ENCODE results near the gene TMEM185A.
"Not testable (repeated sequence)": the region's sequence is repeated elsewhere in the genome, so short reads cannot be mapped to it uniquely, and the experiment has no call there.

TMEM185A gene

DNA sequence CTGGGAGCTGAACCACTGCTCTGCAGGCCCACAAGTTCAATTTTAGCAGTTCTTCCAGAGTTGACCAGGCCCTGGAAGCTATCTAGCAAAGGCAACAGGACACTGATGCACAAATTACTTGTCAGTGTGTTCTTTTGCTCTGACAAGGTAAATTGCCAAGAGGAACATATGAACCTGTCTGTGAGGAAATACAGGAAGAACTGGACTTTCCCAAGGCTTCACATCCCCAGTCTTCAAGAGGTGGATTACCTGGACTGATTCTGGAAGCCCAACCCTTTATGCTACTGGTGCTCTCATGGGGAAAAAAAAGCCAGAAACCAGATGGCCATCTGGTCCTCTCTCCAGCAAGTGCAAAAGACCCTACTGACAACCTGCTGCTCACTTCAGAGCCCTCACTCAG lies 1.9 kb upstream of the TMEM185A start:
- H3K4me3 ChIP-seq (ENCODE audit: low read depth, low read length) = no peak overlapping the region
- TF ChIP-seq, protein P1, sequence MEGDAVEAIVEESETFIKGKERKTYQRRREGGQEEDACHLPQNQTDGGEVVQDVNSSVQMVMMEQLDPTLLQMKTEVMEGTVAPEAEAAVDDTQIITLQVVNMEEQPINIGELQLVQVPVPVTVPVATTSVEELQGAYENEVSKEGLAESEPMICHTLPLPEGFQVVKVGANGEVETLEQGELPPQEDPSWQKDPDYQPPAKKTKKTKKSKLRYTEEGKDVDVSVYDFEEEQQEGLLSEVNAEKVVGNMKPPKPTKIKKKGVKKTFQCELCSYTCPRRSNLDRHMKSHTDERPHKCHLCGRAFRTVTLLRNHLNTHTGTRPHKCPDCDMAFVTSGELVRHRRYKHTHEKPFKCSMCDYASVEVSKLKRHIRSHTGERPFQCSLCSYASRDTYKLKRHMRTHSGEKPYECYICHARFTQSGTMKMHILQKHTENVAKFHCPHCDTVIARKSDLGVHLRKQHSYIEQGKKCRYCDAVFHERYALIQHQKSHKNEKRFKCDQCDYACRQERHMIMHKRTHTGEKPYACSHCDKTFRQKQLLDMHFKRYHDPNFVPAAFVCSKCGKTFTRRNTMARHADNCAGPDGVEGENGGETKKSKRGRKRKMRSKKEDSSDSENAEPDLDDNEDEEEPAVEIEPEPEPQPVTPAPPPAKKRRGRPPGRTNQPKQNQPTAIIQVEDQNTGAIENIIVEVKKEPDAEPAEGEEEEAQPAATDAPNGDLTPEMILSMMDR (conservative IDR thresholded peaks at IDR 0.05; ENCODE audit: low read depth, low read length) = no peak
- no peak for DNase-seq (ENCODE audit: low read depth)

DNA sequence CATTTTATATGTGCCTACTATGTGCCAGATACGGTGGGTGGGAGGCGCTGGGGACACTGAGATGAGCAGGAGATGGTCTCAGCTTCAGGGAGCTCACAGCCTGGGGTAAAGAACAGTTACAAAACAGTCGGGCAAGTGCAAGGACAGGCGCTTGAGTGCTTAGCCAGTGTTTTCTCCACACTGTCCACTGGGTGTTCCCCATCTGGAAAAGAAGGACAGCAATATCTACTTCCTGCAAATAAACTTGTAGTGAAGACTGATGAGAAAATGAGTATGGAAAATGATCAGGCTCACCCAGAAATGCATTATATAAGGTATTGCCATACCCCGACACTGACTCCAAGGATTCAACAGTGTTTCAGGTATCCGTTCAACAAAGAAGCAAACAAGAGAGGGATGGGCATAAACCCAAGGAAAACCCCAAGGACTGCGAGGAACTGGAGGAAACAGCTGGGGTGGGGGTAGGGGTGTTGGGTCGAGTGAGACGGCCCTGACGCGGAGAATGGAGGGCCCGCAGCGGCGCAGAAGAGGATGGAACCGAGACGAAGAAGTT lies 835 bp downstream of the TMEM185A start:
- TF ChIP-seq, protein P1 (conservative IDR thresholded peaks at IDR 0.05; ENCODE audit: low read depth, low read length) = peak; percentile 37
- peak overlapping the region; percentile 74 for H3K4me3 ChIP-seq (ENCODE audit: low read depth, low read length)
- peak; percentile 71 for DNase-seq (ENCODE audit: low read depth)

DNA sequence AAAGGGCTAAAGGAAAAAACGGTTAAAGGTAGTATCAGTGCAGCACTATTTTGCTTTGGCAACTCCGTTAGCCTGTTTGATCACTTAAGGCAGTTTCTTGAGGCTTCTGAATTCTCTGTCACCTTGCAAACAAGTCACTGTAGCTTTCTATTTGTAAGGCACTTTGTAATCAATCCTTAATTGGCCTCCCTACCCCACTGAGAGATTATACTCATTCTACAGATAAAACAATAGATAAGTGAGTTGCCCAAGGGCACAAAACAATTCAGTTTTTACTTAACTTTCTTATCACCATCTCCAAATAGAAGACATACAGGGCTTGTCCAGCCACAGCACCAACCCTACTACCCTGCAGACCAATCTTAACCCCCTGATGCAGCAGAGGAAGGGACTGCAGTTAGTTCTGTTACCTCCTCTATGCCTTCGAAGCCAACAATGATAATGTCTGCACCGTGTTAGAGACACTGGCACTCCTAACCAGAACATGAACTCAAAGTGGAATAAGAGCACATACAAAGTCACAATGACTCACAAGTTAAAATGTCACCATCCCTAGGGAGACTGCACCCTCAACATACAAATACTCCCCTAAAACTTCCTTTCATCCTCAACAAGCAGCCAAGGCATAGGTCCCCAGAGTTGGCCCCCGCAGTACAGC lies 1.7 kb downstream of the TMEM185A start:
- TF ChIP-seq, protein P1 (conservative IDR thresholded peaks at IDR 0.05; ENCODE audit: low read depth, low read length) = no peak
- DNase-seq (ENCODE audit: low read depth) = no peak
- H3K4me3 ChIP-seq (ENCODE audit: low read depth, low read length) = no peak overlapping the region

DNA sequence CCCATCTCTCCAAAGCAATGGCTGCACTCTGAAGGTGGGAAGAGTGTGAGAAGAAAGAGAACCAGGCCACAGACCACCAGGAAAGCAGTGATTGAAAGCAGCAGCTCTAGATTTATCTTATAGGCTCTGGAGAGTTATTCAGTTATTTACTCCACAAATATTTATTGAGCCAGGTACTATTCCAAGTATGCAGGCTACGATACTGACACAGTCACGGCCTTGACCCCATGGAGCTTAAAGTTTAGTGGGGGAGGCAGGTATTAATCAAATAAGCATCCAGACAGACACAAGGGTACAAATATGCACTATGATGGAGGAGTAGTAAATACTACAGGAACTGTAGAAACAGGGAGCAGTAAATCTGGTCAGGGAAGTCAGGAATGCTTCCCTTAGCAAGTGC lies 2.8 kb downstream of the TMEM185A start:
- no peak for DNase-seq (ENCODE audit: low read depth)
- no peak overlapping the region for H3K4me3 ChIP-seq (ENCODE audit: low read depth, low read length)
- TF ChIP-seq, protein P1 (conservative IDR thresholded peaks at IDR 0.05; ENCODE audit: low read depth, low read length) = no peak

DNA sequence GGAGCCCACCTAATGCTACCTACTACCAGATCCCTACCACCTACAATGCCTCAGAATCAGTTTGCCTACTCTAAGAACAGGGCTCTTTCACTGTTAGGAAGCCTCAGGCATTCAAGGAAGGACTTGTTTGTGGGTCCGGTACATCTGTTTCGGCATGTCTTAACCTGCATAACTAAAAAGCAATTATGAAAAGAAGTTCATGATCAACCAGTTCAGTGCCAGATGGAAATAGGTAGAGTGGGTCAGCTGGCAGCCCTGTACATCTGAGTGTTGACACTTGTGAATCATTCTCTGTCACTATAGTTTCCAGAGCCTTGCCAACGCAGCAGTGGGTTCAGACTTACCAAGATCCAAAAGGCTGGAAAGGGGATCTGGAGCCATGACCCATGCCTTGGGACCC lies 3.3 kb downstream of the TMEM185A start:
- no peak for DNase-seq (ENCODE audit: low read depth)
- TF ChIP-seq, protein P1 (conservative IDR thresholded peaks at IDR 0.05; ENCODE audit: low read depth, low read length) = no peak

DNA sequence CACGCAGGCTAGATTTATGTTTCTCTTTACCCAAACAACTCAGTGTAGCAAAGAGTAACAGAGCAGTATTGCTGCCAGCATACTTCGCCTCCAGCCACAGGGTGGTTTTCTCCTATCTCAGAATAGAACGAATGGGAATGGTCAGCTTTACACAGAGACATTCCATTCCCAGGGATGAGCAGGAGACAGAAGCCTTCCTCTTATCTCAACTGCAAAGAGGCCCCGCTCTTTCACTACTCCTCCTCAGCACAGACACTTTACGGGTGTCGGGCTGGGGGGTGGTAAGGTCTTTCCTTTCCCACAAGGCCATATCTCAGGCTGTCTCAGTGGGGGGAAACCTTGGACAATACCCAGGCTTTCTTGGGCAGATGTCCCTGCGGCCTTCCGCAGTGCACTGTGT lies 4.8 kb downstream of the TMEM185A start:
- H3K4me3 ChIP-seq (ENCODE audit: low read depth, low read length) = not testable (repeated sequence)
- peak; percentile 28 for DNase-seq (ENCODE audit: low read depth)

More for the DNA sequence above, 3.3 kb downstream of the TMEM185A start:
- H3K4me3 ChIP-seq (ENCODE audit: low read depth, low read length) = no peak overlapping the region

DNA sequence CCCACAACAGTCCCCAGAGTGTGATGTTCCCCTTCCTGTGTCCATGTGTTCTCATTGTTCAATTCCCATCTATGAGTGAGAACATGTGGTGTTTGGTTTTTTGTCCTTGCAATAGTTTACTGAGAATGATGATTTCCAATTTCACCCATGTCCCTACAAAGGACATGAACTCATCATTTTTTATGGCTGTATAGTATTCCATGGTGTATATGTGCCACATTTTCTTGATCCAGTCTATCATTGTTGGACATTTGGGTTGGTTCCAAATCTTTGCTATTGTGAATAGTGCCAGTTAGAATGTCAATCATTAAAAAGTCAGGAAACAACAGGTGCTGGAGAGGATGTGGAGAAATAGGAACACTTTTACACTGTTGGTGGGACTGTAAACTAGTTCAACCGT lies 11.9 kb downstream of the TMEM185A start:
- DNase-seq (ENCODE audit: low read depth) = not testable (repeated sequence)

DNA sequence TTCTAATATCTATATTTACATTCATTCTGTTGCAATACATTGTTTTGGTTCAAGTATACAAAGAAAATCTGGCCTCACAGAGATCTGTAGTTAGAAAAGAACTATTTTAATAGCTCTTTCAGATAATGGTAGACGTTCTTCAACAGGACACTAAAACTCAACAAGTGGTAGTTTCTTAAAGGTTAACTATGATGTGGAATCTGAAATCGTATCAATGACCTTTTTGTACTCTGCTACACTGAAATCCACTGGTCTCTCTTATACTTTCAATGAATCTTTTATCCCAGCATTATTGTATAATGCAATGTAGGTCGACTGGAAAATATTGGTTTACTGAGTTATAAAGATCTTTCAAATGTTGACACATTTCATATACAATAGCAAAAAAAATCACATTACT lies 12.7 kb downstream of the TMEM185A start:
- TF ChIP-seq, protein P1 (conservative IDR thresholded peaks at IDR 0.05; ENCODE audit: low read depth, low read length) = no peak
- H3K4me3 ChIP-seq (ENCODE audit: low read depth, low read length) = no peak overlapping the region
- DNase-seq (ENCODE audit: low read depth) = no peak

More for the DNA sequence above, 11.9 kb downstream of the TMEM185A start:
- H3K4me3 ChIP-seq (ENCODE audit: low read depth, low read length) = not testable (repeated sequence)

Data from choroid plexus epithelial cell (primary cell).